Astrocyte of the cerebellum (primary cell): ENCODE measurements around the gene C10orf95.

Experiments
- DNase-seq: peaks from one replicate; pipeline ENCODE4 v3.0.0-alpha.2; 2011; ENCODE audit warnings: low read depth
- H3K4me3 ChIP-seq: 2 replicates; pipeline ENCODE4 v1.5.1; 2011; ENCODE audit warnings: mild to moderate bottlenecking, low read depth, low read length, moderate library complexity
- CTCF ChIP-seq: IDR thresholded peaks from 2 replicates; pipeline ENCODE4 v1.5.1; 2012; ENCODE audit warnings: low read length, low read depth, moderate library complexity, mild to moderate bottlenecking; ENCODE audit errors: missing control alignments
- in situ Hi-C: cut with HindIII; loops from 2 replicates; pipeline ENCODE4 v1.10.0; 2017; ENCODE audit warnings: low sequenced_read_pairs

Gene C10orf95

GRCh38 chr10:102432162-102432950 is 19.0 kb downstream of the C10orf95 start, which contains the start of gene CUEDC2:
Gene CUEDC2, minus strand, starts transcription at chr10:102432574. Its CDS starts 7,386 bp downstream, at chr10:102425188.
- in situ Hi-C loops, result no loop called here
- peak within 1 kb of the TSS; percentile 91 for H3K4me3 ChIP-seq
- DNase-seq, result peak; percentile 92
- TF ChIP-seq CTCF, result no peak

GRCh38 chr10:102431452-102432124 is 19.8 kb downstream of the C10orf95 start:
- in situ Hi-C loops, result no loop called here
- peak; percentile 1 for TF ChIP-seq CTCF

GRCh38 chr10:102429468-102429867 is 21.9 kb downstream of the C10orf95 start:
- DNase-seq, result no peak
- H3K4me3 ChIP-seq, result no peak overlapping the region
- no peak for TF ChIP-seq CTCF
- in situ Hi-C loops, result no loop called here

More at GRCh38 chr10:102431452-102432124, 19.8 kb downstream of the C10orf95 start:
- no peak for DNase-seq
- H3K4me3 ChIP-seq, result peak overlapping the region; percentile 91

GRCh38 chr10:102426803-102427287 is 24.5 kb downstream of the C10orf95 start:
- no peak overlapping the region for H3K4me3 ChIP-seq
- no peak for DNase-seq
- in situ Hi-C loops, result no loop called here
- no peak for TF ChIP-seq CTCF

- in situ Hi-C loops, result no loop called here
- H3K4me3 ChIP-seq, result no peak overlapping the region
- DNase-seq, result no peak
- TF ChIP-seq CTCF, result no peak
Observed at GRCh38 chr10:102425444-102425843, 25.9 kb downstream of the C10orf95 start.

GRCh38 chr10:102424916-102425315 is 26.4 kb downstream of the C10orf95 start:
- in situ Hi-C loops, result no loop called here
- no peak for DNase-seq
- no peak overlapping the region for H3K4me3 ChIP-seq
- TF ChIP-seq CTCF, result no peak
